Liver (tissue), 3 donors: ENCODE results near the gene RAPGEF1.

Experiments used
- CTCF ChIP-seq: fragments of 150-350 bp; IDR thresholded peaks from 2 replicates; pipeline ENCODE4 v1.5.1; 2017; ENCODE audit warnings: improper control_type of control experiment, low read depth, low read length; ENCODE audit not compliant: missing input control
- EGR1 ChIP-seq, 2 donors: IDR thresholded peaks; 2 replicates each; pipeline ENCODE4 v1.6.1; 2016 to 2018; ENCODE audit warnings: antibody characterized with exemption in 2 of 2, low read depth in 2 of 2
- RXRA ChIP-seq, 2 donors: IDR thresholded peaks; 2 replicates each; pipeline ENCODE4 v1.6.1; 2017 to 2018; ENCODE audit warnings: antibody characterized with exemption in 2 of 2, mild to moderate bottlenecking in 1 of 2
- donor health status: healthy.
- donor health status: healthy.

GRCh38 chr9:131668439-131669268 is 71.2 kb downstream of the RAPGEF1 start:
- TF ChIP-seq CTCF, result no peak
- no peak for TF ChIP-seq RXRA (IDR thresholded peaks at IDR 0.05)
- TF ChIP-seq EGR1 (IDR thresholded peaks at IDR 0.05; ENCODE audit: low read depth in 2 of 2), result no peak
